Measurements from ENCODE around the gene ARHGEF19.

The ARHGEF19 gene

GRCh38 chr1:16167331-16168143 is 44.9 kb downstream of the ARHGEF19 start:
- TF ChIP-seq CTCF (IDR thresholded peaks at IDR 0.05; ENCODE audit: low read depth, low read length), result no peak
- Histone ChIP-seq H3K36me3 (replicated peaks; ENCODE audit: low read depth, low read length) (no peaks in the 10 kb centered on the region), H3K4me3 (ENCODE audit: low read length) (peak overlapping the region; percentile 87), H3K4me1 (ENCODE audit: low read length) (peaks cover 10% of the 10 kb centered on the region), H3K79me2 (ENCODE audit: low read length) (no peaks in the 10 kb centered on the region), H2AFZ (ENCODE audit: low read depth, low read length) (peak overlapping the region; percentile 92; the same call in 1 of the 2 replicates), H3K9me3 (ENCODE audit: insufficient read depth, low read length) (no peaks in the 10 kb centered on the region), H3K27me3 (ENCODE audit: low read depth, low read length) (no peaks in the 10 kb centered on the region), H3K4me2 (ENCODE audit: low read length) (peak overlapping the region; percentile 93), H3K9ac (ENCODE audit: low read length) (peak overlapping the region; percentile 83), H3K27ac (ENCODE audit: low read length) (peak overlapping the region; percentile 72), H4K20me1 (ENCODE audit: insufficient read depth, low read length) (no peaks in the 10 kb centered on the region)

DNA sequence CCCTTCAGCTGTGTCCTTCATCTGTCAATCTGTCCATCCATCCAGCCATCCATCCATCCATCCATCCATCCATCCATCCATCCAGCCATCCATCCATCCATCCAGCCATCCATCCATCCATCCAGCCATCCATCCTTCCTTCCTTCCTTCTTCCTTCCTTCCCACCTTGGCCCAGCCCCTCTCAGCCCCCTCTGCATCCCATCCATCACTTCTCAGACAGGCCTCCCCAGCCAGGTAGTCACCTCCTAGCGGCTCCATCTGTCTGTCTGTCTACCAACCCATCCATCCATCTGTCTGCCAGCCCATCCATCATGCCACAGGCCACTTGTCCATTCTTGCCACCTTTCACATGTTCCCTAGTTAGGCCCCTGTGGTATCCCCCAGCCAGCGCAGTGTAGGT is 46.3 kb downstream of the ARHGEF19 start:
- Histone ChIP-seq H3K79me2 (ENCODE audit: low read length) (no peaks in the 10 kb centered on the region), H3K4me3 (ENCODE audit: low read length) (no peak overlapping the region), H3K9me3 (ENCODE audit: insufficient read depth, low read length) (no peaks in the 10 kb centered on the region), H3K27ac (ENCODE audit: low read length) (no peak overlapping the region), H3K9ac (ENCODE audit: low read length) (no peak overlapping the region), H3K27me3 (ENCODE audit: low read depth, low read length) (no peaks in the 10 kb centered on the region), H3K4me1 (ENCODE audit: low read length) (peaks cover 10% of the 10 kb centered on the region), H2AFZ (ENCODE audit: low read depth, low read length) (no peak overlapping the region), H3K4me2 (ENCODE audit: low read length) (no peak overlapping the region), H3K36me3 (replicated peaks; ENCODE audit: low read depth, low read length) (no peaks in the 10 kb centered on the region), H4K20me1 (ENCODE audit: insufficient read depth, low read length) (no peaks in the 10 kb centered on the region)
- TF ChIP-seq EZH2phosphoT487 (IDR thresholded peaks at IDR 0.05; ENCODE audit: low read depth), result no peak

- H3K9ac ChIP-seq (ENCODE audit: low read length), result no peak overlapping the region
Observed at GRCh38 chr1:16165548-16165947, 46.9 kb downstream of the ARHGEF19 start.

DNA sequence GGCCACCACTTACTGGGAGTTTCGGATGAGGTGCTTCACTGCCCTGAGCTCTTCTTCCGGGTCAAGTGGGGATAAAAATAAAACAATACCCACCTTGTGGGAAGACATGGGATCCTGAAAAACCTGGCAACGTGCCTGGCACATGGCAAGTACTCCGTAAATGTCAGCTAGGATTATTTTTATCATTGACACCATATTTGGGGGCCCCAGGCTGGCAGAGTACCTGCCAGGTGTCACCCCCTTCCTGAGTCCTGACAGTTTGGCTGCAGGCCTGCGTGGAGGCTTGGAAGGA is 47.4 kb downstream of the ARHGEF19 start:
- Histone ChIP-seq H3K4me3 (ENCODE audit: low read length) (no peak overlapping the region), H3K9ac (ENCODE audit: low read length) (no peak overlapping the region), H3K27me3 (ENCODE audit: low read depth, low read length) (no peaks in the 10 kb centered on the region), H4K20me1 (ENCODE audit: insufficient read depth, low read length) (no peaks in the 10 kb centered on the region), H3K4me1 (ENCODE audit: low read length) (peaks cover 10% of the 10 kb centered on the region), H3K79me2 (ENCODE audit: low read length) (no peaks in the 10 kb centered on the region), H3K9me3 (ENCODE audit: insufficient read depth, low read length) (no peaks in the 10 kb centered on the region), H3K4me2 (ENCODE audit: low read length) (no peak overlapping the region), H3K27ac (ENCODE audit: low read length) (no peak overlapping the region), H3K36me3 (replicated peaks; ENCODE audit: low read depth, low read length) (no peaks in the 10 kb centered on the region), H2AFZ (ENCODE audit: low read depth, low read length) (no peak overlapping the region)
- TF ChIP-seq CTCF (IDR thresholded peaks at IDR 0.05; ENCODE audit: low read depth, low read length) (no peak), EZH2phosphoT487 (IDR thresholded peaks at IDR 0.05; ENCODE audit: low read depth) (no peak)

More at GRCh38 chr1:16165548-16165947, 46.9 kb downstream of the ARHGEF19 start:
- Histone ChIP-seq H4K20me1 (ENCODE audit: insufficient read depth, low read length) (no peaks in the 10 kb centered on the region), H3K27me3 (ENCODE audit: low read depth, low read length) (no peaks in the 10 kb centered on the region), H3K4me3 (ENCODE audit: low read length) (no peak overlapping the region), H2AFZ (ENCODE audit: low read depth, low read length) (no peak overlapping the region), H3K36me3 (replicated peaks; ENCODE audit: low read depth, low read length) (no peaks in the 10 kb centered on the region), H3K27ac (ENCODE audit: low read length) (no peak overlapping the region), H3K79me2 (ENCODE audit: low read length) (no peaks in the 10 kb centered on the region), H3K4me1 (ENCODE audit: low read length) (peaks cover 10% of the 10 kb centered on the region), H3K4me2 (ENCODE audit: low read length) (no peak overlapping the region), H3K9me3 (ENCODE audit: insufficient read depth, low read length) (no peaks in the 10 kb centered on the region)
- no peak for TF ChIP-seq EZH2phosphoT487 (IDR thresholded peaks at IDR 0.05; ENCODE audit: low read depth)
- TF ChIP-seq CTCF (IDR thresholded peaks at IDR 0.05; ENCODE audit: low read depth, low read length), result no peak

All from OCI-LY3 (cell line).